Measurements from ENCODE around the gene CLRN3.

GRCh38 chr10:127911867-127912257 is 19.1 kb upstream of the CLRN3 start:
- no peak for TF ChIP-seq CTCF (conservative IDR thresholded peaks at IDR 0.05 in 1 of 2, IDR thresholded peaks at IDR 0.05 in 1 of 2; ENCODE audit: extremely low read depth in 1 of 2, insufficient read depth in 1 of 2, low read depth in 1 of 2, low read length in 2 of 2)
- no peak for TF ChIP-seq EZH2 (IDR thresholded peaks at IDR 0.05; ENCODE audit: borderline replicate concordance, low read length)

Data from mammary epithelial cell (primary cell).